Tibial nerve (tissue), 4 donors: ENCODE results near the gene ALK. TPM values are rescaled to one million over a fixed set of nuclear protein-coding genes. Genes with fewer than 3 reads are reported as not detected.
A peak's percentile ranks its signal among the peaks of the same experiment; 100 is the strongest.

Experiments
- DNase-seq, 2 donors: peaks; one replicate each; pipeline ENCODE4 v3.0.0-alpha.2; 2019; ENCODE audit warnings: low spot score in 2 of 2
- H3K27ac ChIP-seq, 4 donors: fragments of 200-600 bp; sonication (generic) in 3 of 4; one replicate each; pipeline ENCODE4 v1.5.1; 2017 to 2019; ENCODE audit warnings: mild to moderate bottlenecking in 1 of 4
- H3K27me3 ChIP-seq, 2 donors: fragments of 200-600 bp; sonication (generic) in 1 of 2; one replicate each; pipeline versions ENCODE4 v1.5.1 to v1.6.0; 2017 to 2019
- H3K36me3 ChIP-seq, 3 donors: fragments of 200-600 bp; sonication (generic); one replicate each; pipeline ENCODE4 v1.5.1; 2018 to 2019
- H3K4me1 ChIP-seq, 4 donors: fragments of 200-600 bp; sonication (generic) in 3 of 4; one replicate each; pipeline ENCODE4 v1.5.1; 2017 to 2019
- H3K4me3 ChIP-seq, 4 donors: fragments of 200-600 bp; sonication (generic) in 3 of 4; one replicate each; pipeline ENCODE4 v1.5.1; 2017 to 2019; ENCODE audit warnings: mild to moderate bottlenecking in 1 of 4, moderate library complexity in 1 of 4
- H3K9me3 ChIP-seq, 4 donors: fragments of 200-600 bp; sonication (generic) in 3 of 4; one replicate each; pipeline ENCODE4 v1.5.1; 2017 to 2019
- EP300 ChIP-seq, 2 donors: sonication (generic); formaldehyde crosslinking; IDR thresholded peaks; one replicate each; pipeline ENCODE4 v1.6.1; 2017; ENCODE audit warnings: antibody characterized with exemption in 2 of 2, mild to moderate bottlenecking in 1 of 2
- POLR2A ChIP-seq, 2 donors: fragments of 450-650 bp; IDR thresholded peaks; one replicate each; pipeline ENCODE4 v1.6.1; 2017; ENCODE audit warnings: antibody characterized with exemption in 2 of 2, mild to moderate bottlenecking in 2 of 2, moderate library complexity in 2 of 2
- WGBS, 2 donors: methylation state at CpG; one replicate each; pipeline ENCODE4 v1.1.5; 2018; 5-methylcytosine and 5-hydroxymethylcytosine counted together
- total RNA-seq, 4 donors: library from RNA; depleted of rRNA; stranded (reverse); fragments of >200 nt; gene quantifications; one replicate each; pipeline ENCODE4 v1.1.0, GENCODE V29; 2016
- TF ChIP-seq, protein P1 (sequence below), 5 experiments: fragments of 200-600 bp in 3 of 5; fragments of 450-650 bp in 2 of 5; sonication (generic) in 3 of 5; IDR thresholded peaks; one replicate each; pipeline ENCODE4 v1.5.1; 2016 to 2019; ENCODE audit warnings: antibody characterized with exemption in 5 of 5, mild to moderate bottlenecking in 3 of 5, moderate library complexity in 2 of 5

Gene ALK
- total RNA-seq, 4 donors from 2014 or later, result 0.39 to 4.8 (median 0.66) TPM

DNA sequence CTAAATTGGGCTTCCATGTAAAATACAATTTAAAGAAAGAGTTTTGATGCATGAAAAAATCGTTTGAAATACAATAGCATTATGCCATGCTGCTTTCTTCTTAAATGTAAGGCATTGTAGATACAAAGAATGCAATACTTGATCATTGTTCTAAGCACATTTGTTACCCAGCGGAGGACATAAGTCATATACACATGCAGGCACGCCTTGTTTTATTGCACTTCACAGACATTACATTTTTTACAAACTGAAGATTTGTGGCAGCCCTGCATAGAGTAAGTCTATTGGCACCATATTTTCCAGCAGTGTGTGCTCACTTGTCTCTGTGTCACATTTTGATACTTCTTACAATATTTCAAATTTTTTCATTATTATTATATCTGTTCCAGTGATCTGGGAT is 461.2 kb downstream of the ALK start:
- WGBS, 2 donors, result 44 to 48% methylated on average over 3 of the region's 3 CpGs
- no peaks in the 10 kb centered on the region for H3K9me3 ChIP-seq
- no peak for DNase-seq
- H3K27ac ChIP-seq, result no peak overlapping the region
- no peak overlapping the region for H3K4me3 ChIP-seq
- TF ChIP-seq EP300 (IDR thresholded peaks at IDR 0.05) (no peak), POLR2A (IDR thresholded peaks at IDR 0.05) (no peak)
- TF ChIP-seq, protein P1, sequence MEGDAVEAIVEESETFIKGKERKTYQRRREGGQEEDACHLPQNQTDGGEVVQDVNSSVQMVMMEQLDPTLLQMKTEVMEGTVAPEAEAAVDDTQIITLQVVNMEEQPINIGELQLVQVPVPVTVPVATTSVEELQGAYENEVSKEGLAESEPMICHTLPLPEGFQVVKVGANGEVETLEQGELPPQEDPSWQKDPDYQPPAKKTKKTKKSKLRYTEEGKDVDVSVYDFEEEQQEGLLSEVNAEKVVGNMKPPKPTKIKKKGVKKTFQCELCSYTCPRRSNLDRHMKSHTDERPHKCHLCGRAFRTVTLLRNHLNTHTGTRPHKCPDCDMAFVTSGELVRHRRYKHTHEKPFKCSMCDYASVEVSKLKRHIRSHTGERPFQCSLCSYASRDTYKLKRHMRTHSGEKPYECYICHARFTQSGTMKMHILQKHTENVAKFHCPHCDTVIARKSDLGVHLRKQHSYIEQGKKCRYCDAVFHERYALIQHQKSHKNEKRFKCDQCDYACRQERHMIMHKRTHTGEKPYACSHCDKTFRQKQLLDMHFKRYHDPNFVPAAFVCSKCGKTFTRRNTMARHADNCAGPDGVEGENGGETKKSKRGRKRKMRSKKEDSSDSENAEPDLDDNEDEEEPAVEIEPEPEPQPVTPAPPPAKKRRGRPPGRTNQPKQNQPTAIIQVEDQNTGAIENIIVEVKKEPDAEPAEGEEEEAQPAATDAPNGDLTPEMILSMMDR (IDR thresholded peaks at IDR 0.05), result no peak
- peaks cover 0 to 7% (median 0%) of the 10 kb centered on the region in 4 donors for H3K4me1 ChIP-seq
- H3K27me3 ChIP-seq, result no peaks in the 10 kb centered on the region
- H3K36me3 ChIP-seq, result no peaks in the 10 kb centered on the region

DNA sequence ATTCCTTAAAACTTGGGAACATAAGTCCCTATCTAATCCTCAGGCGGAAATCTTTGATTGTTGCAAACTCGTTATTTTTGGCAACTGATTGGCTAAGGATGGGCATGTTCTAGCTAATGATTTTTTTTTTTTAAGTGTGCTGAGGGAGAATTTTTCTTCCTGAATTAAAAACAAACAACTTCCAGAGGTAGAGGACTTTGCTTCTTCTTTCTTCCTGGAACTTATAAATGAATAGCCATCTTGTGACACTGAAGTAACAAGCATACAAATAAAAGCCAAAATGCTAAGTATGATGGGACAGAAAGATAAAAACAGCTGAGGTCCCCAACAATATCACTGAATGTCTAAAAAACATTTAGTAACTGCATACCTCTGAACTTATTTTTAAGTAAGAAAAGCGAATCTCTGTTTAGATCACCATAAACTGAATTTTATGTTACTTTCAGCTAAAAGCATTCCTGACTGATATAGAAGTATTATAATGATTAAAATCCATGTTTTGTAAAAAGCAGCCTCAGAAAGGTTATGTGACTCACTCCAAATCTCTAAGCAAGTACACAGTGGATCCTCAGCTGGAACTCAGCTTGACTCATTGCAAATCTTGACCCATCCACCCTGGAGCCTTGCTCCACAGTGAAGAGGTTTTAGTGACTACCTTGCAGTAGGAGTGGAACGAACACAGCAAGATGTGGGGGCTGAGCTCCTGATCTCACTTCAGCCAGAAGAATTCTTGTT is 461.8 kb downstream of the ALK start:
- 78 to 79% methylated on average over 4 of the region's 4 CpGs for WGBS, 2 donors
- Histone ChIP-seq H3K9me3 (no peaks in the 10 kb centered on the region), H3K36me3 (no peaks in the 10 kb centered on the region), H3K4me3 (no peak overlapping the region), H3K27me3 (no peaks in the 10 kb centered on the region), H3K4me1 (peaks cover 0 to 7% (median 0%) of the 10 kb centered on the region in 4 donors), H3K27ac (no peak overlapping the region)
- no peak for DNase-seq
- TF ChIP-seq EP300 (IDR thresholded peaks at IDR 0.05), result no peak
- TF ChIP-seq, protein P1 (IDR thresholded peaks at IDR 0.05), result no peak
- no peak for TF ChIP-seq POLR2A (IDR thresholded peaks at IDR 0.05)

DNA sequence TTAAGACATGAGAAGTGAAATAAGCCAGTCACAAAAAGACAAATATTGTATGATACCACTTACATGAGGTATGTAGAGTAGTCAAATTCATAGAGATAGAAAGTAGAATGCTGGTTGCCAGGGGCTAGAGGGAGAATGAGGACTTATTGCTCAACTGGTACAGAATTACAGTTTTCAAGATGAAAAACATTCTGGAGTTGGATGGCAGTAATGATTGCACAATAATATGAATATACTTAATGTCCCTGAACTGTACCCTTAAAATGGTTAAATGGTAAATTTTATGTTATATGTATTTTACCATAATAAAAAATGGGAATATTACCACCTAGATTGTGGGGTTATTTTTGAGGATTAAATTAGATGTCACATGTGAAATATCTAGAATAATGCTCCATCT is 465.0 kb downstream of the ALK start:
- peaks cover 0 to 7% (median 0%) of the 10 kb centered on the region in 4 donors for H3K4me1 ChIP-seq
- no peaks in the 10 kb centered on the region for H3K36me3 ChIP-seq
- H3K9me3 ChIP-seq, result no peaks in the 10 kb centered on the region
- no peak for DNase-seq
- no peak for TF ChIP-seq POLR2A (IDR thresholded peaks at IDR 0.05)
- no peak for TF ChIP-seq EP300 (IDR thresholded peaks at IDR 0.05)
- TF ChIP-seq, protein P1 (IDR thresholded peaks at IDR 0.05), result no peak
- no peak overlapping the region for H3K27ac ChIP-seq
- no peak overlapping the region for H3K4me3 ChIP-seq
- H3K27me3 ChIP-seq, result no peaks in the 10 kb centered on the region

DNA sequence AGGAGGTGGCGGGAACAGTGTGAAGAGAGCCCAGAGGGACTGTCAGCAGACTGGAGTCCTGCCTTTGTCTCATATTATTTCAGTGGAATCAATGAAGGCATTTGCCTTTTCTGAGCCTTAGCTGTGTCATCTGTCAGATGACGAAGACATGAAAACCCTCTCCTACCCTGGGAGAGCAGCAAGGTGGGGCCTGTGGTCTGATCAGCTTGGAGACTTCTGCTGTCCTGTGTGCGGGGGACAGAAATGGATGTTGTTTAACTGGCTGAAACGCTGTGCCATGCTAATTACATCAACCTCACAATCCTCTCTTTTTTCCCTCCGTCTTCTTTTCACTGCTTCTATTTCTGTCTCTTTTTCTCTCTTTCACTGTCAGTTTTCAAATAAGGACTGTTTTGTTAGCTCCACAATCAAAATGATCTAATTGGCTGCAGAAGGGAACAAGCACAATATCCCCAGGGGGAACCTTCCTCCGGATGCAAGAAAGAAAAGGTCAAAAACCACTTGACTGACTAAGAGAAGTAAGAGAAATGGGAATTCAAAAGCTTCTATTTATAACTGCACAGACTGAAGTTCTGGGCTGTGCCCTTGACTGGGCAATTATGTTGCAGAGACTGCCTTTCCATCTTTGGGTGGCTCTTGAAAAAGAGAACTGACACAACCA is 466.1 kb downstream of the ALK start:
- Histone ChIP-seq H3K9me3 (no peaks in the 10 kb centered on the region), H3K27me3 (no peaks in the 10 kb centered on the region), H3K4me1 (peaks cover 0 to 7% (median 0%) of the 10 kb centered on the region in 4 donors), H3K27ac (peak overlapping the region in 1 of 4 donors; percentile 70), H3K36me3 (no peaks in the 10 kb centered on the region), H3K4me3 (no peak overlapping the region)
- no peak for DNase-seq
- WGBS, 2 donors, result 25 to 45% methylated on average over 6 of the region's 6 CpGs
- TF ChIP-seq POLR2A (IDR thresholded peaks at IDR 0.05) (no peak), EP300 (IDR thresholded peaks at IDR 0.05) (no peak)

DNA sequence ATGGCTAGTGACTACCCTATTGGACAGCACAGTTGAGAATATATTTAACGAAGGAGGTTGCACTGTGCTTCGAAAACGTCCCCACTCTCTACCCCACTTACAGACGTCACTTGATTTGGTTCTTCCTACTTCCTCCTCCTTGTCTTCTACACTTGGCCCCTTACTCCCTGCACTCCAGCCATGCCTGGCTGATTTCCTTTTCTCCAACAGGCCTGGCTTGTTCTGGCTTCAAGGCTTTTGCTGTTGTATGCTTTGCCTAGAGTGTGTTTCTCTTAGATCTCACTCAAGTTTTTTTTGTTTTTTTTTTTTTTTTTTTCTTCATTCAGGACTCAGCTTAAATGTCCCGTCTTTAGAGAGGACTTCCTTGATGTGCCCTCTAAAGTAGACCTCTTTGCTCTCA is 469.4 kb downstream of the ALK start:
- no peak overlapping the region for H3K4me3 ChIP-seq
- no peaks in the 10 kb centered on the region for H3K9me3 ChIP-seq
- H3K4me1 ChIP-seq, result peaks cover 0 to 7% (median 0%) of the 10 kb centered on the region in 4 donors
- DNase-seq, result no peak
- 81 to 82% methylated on average over 5 of the region's 5 CpGs for WGBS, 2 donors
- no peak overlapping the region for H3K27ac ChIP-seq
- H3K27me3 ChIP-seq, result no peaks in the 10 kb centered on the region
- TF ChIP-seq POLR2A (IDR thresholded peaks at IDR 0.05), result no peak
- TF ChIP-seq, protein P1 (IDR thresholded peaks at IDR 0.05), result no peak
- TF ChIP-seq EP300 (IDR thresholded peaks at IDR 0.05), result no peak
- H3K36me3 ChIP-seq, result no peaks in the 10 kb centered on the region
